Activated CD8-positive, alpha-beta memory T cell treated with anti-CD3 and anti-CD28 coated beads, Interleukin-2, amount 50 U/mL, for 24 hours (primary cell): ENCODE measurements around the gene AGBL4.

Experiments used
- DNase-seq: peaks from one replicate; pipeline ENCODE4 v3.0.0-alpha.2; 2020; ENCODE audit errors: extremely low read depth

AGBL4 gene

GRCh38 chr1:48830715-48831114, 1193.0 kb downstream of the AGBL4 start:
- DNase-seq: no peak

- no peak for DNase-seq
Observed at GRCh38 chr1:48829446-48829845, 1194.3 kb downstream of the AGBL4 start.

- DNase-seq: no peak
Observed at GRCh38 chr1:48823168-48823567, 1200.6 kb downstream of the AGBL4 start.

- DNase-seq: no peak
Observed at GRCh38 chr1:48820491-48820890, 1203.3 kb downstream of the AGBL4 start.

GRCh38 chr1:48817505-48818114, 1206.1 kb downstream of the AGBL4 start:
- no peak for DNase-seq

GRCh38 chr1:48810740-48811139, 1213.0 kb downstream of the AGBL4 start:
- DNase-seq: no peak

- DNase-seq: no peak
Observed at GRCh38 chr1:48808496-48808895, 1215.3 kb downstream of the AGBL4 start.

GRCh38 chr1:48807554-48808260, 1216.0 kb downstream of the AGBL4 start:
- no peak for DNase-seq

GRCh38 chr1:48803474-48803873, 1220.3 kb downstream of the AGBL4 start:
- DNase-seq: no peak

- DNase-seq: no peak
Observed at GRCh38 chr1:48794816-48795215, 1228.9 kb downstream of the AGBL4 start.

GRCh38 chr1:48793863-48794262, 1229.9 kb downstream of the AGBL4 start:
- no peak for DNase-seq

- DNase-seq: no peak
Observed at GRCh38 chr1:48792961-48793360, 1230.8 kb downstream of the AGBL4 start.

- DNase-seq: no peak
Observed at GRCh38 chr1:48790397-48790796, 1233.4 kb downstream of the AGBL4 start.

GRCh38 chr1:48789903-48790302, 1233.9 kb downstream of the AGBL4 start:
- DNase-seq: no peak

- no peak for DNase-seq
Observed at GRCh38 chr1:48785869-48786268, 1237.9 kb downstream of the AGBL4 start.

GRCh38 chr1:48784301-48784700, 1239.5 kb downstream of the AGBL4 start:
- no peak for DNase-seq

- no peak for DNase-seq
Observed at GRCh38 chr1:48777219-48777895, 1246.4 kb downstream of the AGBL4 start.

- peak; percentile 7 for DNase-seq
Observed at GRCh38 chr1:48776393-48777218, 1247.1 kb downstream of the AGBL4 start, which contains the start of gene BEND5. Gene BEND5, minus strand, starts transcription at chr1:48776891. Its CDS starts 60 bp downstream, at chr1:48776831.

- no peak for DNase-seq
Observed at GRCh38 chr1:48775831-48776392, 1247.8 kb downstream of the AGBL4 start.

GRCh38 chr1:48773133-48773532, 1250.6 kb downstream of the AGBL4 start:
- no peak for DNase-seq

- no peak for DNase-seq
Observed at GRCh38 chr1:48772211-48772610, 1251.5 kb downstream of the AGBL4 start.

- no peak for DNase-seq
Observed at GRCh38 chr1:48771561-48771960, 1252.2 kb downstream of the AGBL4 start.
